GM18505 (cell line): Measurements from ENCODE around the gene KCNK15.

Experiments used
- ATAC-seq: cut with Tn5 transposase; IDR thresholded peaks from one replicate; pipeline ENCODE4 v1.9.1; 2021; ENCODE audit not compliant: unreplicated experiment
- POLR2A ChIP-seq: IDR thresholded peaks from 4 replicates; pipeline ENCODE4 v1.6.1; 2011; ENCODE audit warnings: borderline replicate concordance; ENCODE audit not compliant: insufficient read depth, insufficient read length; ENCODE audit errors: extremely low read depth

Gene KCNK15

DNA sequence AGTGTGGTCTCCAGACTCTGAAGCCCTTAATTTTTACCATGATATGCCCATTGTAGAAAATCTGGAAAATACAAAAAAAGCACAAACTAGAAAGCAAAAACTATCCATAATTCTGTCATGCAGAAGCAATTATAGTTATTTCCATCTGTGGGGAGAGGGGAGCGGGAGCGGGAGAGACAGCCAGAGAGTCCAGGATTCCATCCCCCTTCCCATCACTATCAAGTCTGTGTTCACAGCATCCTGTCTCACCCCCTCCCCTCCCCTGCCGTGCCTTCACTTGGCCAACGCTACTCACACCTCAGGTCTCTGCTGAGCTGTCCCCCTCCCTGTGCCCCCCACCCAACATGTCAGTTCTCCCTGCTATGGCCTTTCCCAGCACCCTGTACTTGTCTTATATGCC is 50.2 kb downstream of the KCNK15 start:
- ATAC-seq: no peak
- no peak for TF ChIP-seq POLR2A

GRCh38 chr20:44796311-44796710 is 50.6 kb downstream of the KCNK15 start:
- no peak for TF ChIP-seq POLR2A
- no peak for ATAC-seq

DNA sequence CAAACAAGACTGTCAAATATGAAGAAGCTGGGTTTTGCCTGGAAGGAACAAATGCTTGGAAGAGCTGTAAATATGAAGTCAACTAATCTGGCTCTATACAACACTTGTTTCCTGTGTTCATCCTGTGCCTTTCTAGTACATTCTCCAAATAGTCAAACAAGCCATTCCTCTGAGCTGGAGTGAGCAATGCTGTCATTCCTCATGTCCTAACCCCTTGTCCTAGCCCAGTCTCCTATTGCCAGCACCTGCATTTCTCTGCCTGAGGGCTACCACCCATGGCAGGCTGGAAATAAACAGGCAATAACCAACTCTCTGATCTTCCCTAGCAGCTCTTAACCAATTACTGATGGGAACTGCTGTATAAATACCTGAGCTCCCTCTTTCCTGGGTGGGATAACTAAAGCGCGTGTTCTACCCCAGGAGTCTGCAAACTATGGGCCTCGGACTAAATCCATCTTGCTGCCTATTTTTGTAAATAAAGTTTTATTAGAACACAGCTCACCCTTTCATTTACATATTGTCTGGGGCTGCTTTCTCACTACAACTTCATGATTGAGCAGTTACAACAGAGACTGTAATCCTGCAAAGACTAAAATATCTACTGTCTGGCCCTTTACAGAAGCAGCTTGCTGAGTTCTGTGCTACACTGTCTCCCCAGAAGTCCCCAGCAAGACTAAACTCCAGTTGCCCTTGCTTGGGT is 51.2 kb downstream of the KCNK15 start:
- no peak for ATAC-seq
- no peak for TF ChIP-seq POLR2A

- no peak for TF ChIP-seq POLR2A
- no peak for ATAC-seq
Observed at GRCh38 chr20:44799691-44800090, 54.0 kb downstream of the KCNK15 start.

GRCh38 chr20:44800391-44801046 is 54.9 kb downstream of the KCNK15 start:
- TF ChIP-seq POLR2A: no peak
- ATAC-seq: no peak
